Measurements from ENCODE around the gene NXNL1.
A peak's percentile ranks its signal among the peaks of the same experiment; 100 is the strongest.

Gene NXNL1

DNA sequence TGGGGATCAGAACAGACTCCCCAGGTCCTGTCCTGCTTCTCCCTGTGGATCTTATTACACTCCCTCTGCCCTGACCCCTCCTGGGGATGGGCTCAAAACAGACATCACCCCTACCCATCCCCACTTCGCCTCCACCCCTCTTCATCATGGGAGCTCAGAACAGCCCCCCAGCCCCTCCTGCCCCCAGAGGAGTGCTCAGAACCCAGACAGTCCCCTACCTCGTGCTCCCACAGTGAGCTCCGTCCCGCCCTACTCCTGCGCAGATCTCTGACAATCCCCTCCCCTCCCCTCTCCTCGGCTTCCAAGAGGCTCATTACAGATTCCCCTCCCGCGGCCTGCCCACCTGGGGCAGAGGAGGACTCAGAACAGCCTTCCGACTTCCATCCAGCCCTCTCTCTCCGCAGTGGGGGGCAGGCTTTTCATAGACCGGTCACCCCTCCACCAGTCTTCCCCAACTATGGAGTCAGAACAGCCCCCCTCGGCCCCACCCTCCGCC lies 6.1 kb downstream of the NXNL1 start:
- no peaks in the 10 kb centered on the region for H3K36me3 ChIP-seq (ENCODE audit: control insufficient read depth, low read length)
- H3K4me2 ChIP-seq (ENCODE audit: low read length), result no peak overlapping the region
- peaks cover 7% of the 10 kb centered on the region for H3K27me3 ChIP-seq (ENCODE audit: control insufficient read depth, low read length)
- H3K4me3 ChIP-seq (ENCODE audit: low read length), result no peak overlapping the region
- no peaks in the 10 kb centered on the region for H3K79me2 ChIP-seq (ENCODE audit: control insufficient read depth, low read length)
- peaks cover 21% of the 10 kb centered on the region for H3F3A ChIP-seq (ENCODE audit: control insufficient read depth, insufficient read depth)
- H4K20me1 ChIP-seq (ENCODE audit: control insufficient read depth, insufficient read depth, low read depth, low read length), result no peaks in the 10 kb centered on the region
- H3K27ac ChIP-seq (ENCODE audit: low read depth, low read length), result no peak overlapping the region
- TF ChIP-seq, protein P1, sequence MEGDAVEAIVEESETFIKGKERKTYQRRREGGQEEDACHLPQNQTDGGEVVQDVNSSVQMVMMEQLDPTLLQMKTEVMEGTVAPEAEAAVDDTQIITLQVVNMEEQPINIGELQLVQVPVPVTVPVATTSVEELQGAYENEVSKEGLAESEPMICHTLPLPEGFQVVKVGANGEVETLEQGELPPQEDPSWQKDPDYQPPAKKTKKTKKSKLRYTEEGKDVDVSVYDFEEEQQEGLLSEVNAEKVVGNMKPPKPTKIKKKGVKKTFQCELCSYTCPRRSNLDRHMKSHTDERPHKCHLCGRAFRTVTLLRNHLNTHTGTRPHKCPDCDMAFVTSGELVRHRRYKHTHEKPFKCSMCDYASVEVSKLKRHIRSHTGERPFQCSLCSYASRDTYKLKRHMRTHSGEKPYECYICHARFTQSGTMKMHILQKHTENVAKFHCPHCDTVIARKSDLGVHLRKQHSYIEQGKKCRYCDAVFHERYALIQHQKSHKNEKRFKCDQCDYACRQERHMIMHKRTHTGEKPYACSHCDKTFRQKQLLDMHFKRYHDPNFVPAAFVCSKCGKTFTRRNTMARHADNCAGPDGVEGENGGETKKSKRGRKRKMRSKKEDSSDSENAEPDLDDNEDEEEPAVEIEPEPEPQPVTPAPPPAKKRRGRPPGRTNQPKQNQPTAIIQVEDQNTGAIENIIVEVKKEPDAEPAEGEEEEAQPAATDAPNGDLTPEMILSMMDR (IDR thresholded peaks at IDR 0.05; ENCODE audit: low read depth, low read length, poor library complexity, severe bottlenecking), result no peak
- TF ChIP-seq EZH2phosphoT487 (IDR thresholded peaks at IDR 0.05; ENCODE audit: borderline replicate concordance, low read length), result no peak
- no peaks in the 10 kb centered on the region for H3K9me3 ChIP-seq (ENCODE audit: control insufficient read depth, insufficient read depth, low read length)
- H3K9me2 ChIP-seq (replicated peaks; ENCODE audit: control insufficient read depth, low read length), result no peaks in the 10 kb centered on the region
- H3K4me1 ChIP-seq (ENCODE audit: control insufficient read depth, low read length), result peaks cover 25% of the 10 kb centered on the region

DNA sequence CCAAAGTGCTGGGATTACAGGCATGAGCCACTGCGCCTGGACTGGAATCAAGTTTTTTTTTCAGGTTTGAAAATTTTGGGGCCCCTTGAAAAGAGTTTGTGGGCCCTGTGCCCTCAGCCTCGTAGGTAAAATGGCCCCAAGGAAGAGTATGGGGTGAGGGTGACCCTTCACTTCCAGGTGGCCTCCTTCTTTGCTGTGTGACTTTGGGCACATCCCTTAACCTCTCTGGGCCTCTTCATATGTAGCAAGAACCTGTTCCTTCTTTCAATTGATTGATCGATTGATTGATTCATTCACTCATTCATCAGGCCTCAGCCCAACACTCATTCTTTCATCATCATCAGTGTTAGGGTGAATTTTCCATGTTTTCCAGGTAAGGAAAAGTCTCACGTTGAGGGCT lies 8.9 kb downstream of the NXNL1 start:
- Histone ChIP-seq H3K4me2 (ENCODE audit: low read length) (no peak overlapping the region), H3K27me3 (ENCODE audit: control insufficient read depth, low read length) (peaks cover 14% of the 10 kb centered on the region), H3K36me3 (ENCODE audit: control insufficient read depth, low read length) (no peaks in the 10 kb centered on the region), H4K20me1 (ENCODE audit: control insufficient read depth, insufficient read depth, low read depth, low read length) (no peaks in the 10 kb centered on the region), H3F3A (ENCODE audit: control insufficient read depth, insufficient read depth) (peaks cover 22% of the 10 kb centered on the region), H3K4me1 (ENCODE audit: control insufficient read depth, low read length) (peaks cover 36% of the 10 kb centered on the region), H3K79me2 (ENCODE audit: control insufficient read depth, low read length) (no peaks in the 10 kb centered on the region), H3K9me3 (ENCODE audit: control insufficient read depth, insufficient read depth, low read length) (no peaks in the 10 kb centered on the region), H3K9me2 (replicated peaks; ENCODE audit: control insufficient read depth, low read length) (no peaks in the 10 kb centered on the region), H3K4me3 (ENCODE audit: low read length) (no peak overlapping the region), H3K27ac (ENCODE audit: low read depth, low read length) (no peak overlapping the region)
- TF ChIP-seq, protein P1 (IDR thresholded peaks at IDR 0.05; ENCODE audit: low read depth, low read length, poor library complexity, severe bottlenecking), result no peak
- no peak for TF ChIP-seq EZH2phosphoT487 (IDR thresholded peaks at IDR 0.05; ENCODE audit: borderline replicate concordance, low read length)

DNA sequence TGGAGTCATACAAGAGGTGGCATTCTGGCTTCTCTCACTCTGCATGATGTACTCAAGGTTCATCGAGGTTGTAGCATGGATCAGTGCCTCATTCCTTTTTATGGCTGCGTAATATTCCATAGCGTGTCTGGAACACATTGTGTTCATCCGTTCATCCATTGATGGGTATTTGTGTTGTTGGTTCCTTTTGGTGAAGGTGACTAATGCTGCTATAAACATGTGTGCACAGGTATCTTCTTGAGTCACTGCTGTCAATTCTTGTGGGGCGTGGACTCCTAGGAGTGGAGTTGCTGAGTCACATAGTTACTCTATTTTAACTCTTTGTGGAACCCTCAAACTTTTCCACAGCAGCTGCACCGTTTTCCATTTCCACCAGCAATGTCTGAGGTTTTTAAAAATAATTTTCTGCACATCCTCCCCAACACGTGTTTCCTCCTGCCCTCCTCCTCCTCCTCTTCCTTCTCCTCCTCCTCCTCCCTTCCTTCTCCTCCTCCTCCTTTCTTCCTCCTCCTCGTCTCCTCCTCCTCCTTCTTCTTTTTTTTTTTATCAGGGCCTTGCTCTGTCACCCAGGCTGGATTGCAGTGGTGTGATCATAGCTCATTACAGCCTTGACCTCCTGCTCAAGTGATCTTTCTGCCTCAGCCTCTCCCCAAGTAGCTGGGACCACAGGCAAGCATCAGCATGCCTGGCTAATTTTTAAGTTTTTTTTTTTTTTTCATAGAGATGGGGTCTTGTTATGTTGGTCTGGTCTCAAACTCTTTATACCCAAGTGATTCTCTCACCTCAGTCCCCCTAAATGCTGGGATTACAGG lies 10.3 kb downstream of the NXNL1 start:
- TF ChIP-seq, protein P1 (IDR thresholded peaks at IDR 0.05; ENCODE audit: low read depth, low read length, poor library complexity, severe bottlenecking), result no peak
- TF ChIP-seq EZH2phosphoT487 (IDR thresholded peaks at IDR 0.05; ENCODE audit: borderline replicate concordance, low read length), result no peak
- peak overlapping the region; percentile 29 for H3K27ac ChIP-seq (ENCODE audit: low read depth, low read length)
- peak overlapping the region; percentile 49 for H3K4me2 ChIP-seq (ENCODE audit: low read length)
- H3K4me1 ChIP-seq (ENCODE audit: control insufficient read depth, low read length), result peaks cover 36% of the 10 kb centered on the region
- no peaks in the 10 kb centered on the region for H3K79me2 ChIP-seq (ENCODE audit: control insufficient read depth, low read length)
- H3K9me2 ChIP-seq (replicated peaks; ENCODE audit: control insufficient read depth, low read length), result no peaks in the 10 kb centered on the region
- H3K4me3 ChIP-seq (ENCODE audit: low read length), result peak overlapping the region; percentile 38
- H3K36me3 ChIP-seq (ENCODE audit: control insufficient read depth, low read length), result no peaks in the 10 kb centered on the region
- no peaks in the 10 kb centered on the region for H3K9me3 ChIP-seq (ENCODE audit: control insufficient read depth, insufficient read depth, low read length)
- no peaks in the 10 kb centered on the region for H4K20me1 ChIP-seq (ENCODE audit: control insufficient read depth, insufficient read depth, low read depth, low read length)
- H3F3A ChIP-seq (ENCODE audit: control insufficient read depth, insufficient read depth), result peaks cover 22% of the 10 kb centered on the region
- peaks cover 21% of the 10 kb centered on the region for H3K27me3 ChIP-seq (ENCODE audit: control insufficient read depth, low read length)

All from DOHH2 (cell line).